ENCODE measurements around the gene SLC29A1.

DNA sequence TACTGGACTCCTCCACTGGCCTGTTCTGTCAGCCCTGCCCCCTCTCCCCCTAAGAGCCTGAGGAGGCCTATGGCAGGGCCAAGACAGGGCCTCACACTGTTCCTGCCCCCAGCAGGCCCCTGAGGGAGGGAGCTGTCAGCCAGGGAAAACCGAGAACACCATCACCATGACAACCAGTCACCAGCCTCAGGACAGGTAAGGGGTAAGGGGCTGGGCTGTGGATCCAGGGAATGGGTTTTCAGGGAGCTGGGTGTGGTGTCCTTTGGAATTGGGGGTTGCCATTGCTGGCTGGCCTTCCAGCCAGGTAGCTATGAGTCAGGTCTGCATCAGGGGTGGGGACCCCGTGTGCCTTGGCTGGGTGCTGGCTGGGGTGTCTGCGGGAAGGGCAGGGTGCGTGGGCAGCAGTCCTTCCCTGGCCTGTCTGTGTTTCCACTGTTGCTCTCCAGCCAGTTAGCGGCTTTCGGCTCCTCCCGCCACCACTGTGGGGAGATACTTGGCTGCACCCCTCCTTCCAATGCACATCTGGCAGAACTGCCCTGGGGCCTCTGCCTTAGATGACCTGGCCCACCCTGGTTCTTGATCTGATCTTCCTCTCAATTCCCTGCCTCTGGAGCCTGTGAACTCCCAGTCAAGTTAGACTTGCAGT is 3.9 kb downstream of the SLC29A1 start:
- TF ChIP-seq, protein P1, sequence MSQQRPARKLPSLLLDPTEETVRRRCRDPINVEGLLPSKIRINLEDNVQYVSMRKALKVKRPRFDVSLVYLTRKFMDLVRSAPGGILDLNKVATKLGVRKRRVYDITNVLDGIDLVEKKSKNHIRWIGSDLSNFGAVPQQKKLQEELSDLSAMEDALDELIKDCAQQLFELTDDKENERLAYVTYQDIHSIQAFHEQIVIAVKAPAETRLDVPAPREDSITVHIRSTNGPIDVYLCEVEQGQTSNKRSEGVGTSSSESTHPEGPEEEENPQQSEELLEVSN (IDR thresholded peaks at IDR 0.05) = no peak
- TF ChIP-seq POLR2A (IDR thresholded peaks at IDR 0.05; ENCODE audit: control extremely low read depth in 1 of 2, low read depth in 2 of 2, low read length in 2 of 2) (no peak), YY1 (IDR thresholded peaks at IDR 0.05; ENCODE audit: low read depth, low read length) (no peak), RAD21 (IDR thresholded peaks at IDR 0.05 in 1 of 2, conservative IDR thresholded peaks at IDR 0.05 in 1 of 2; ENCODE audit: low read depth in 2 of 2, low read length in 2 of 2) (no peak), EZH2 (IDR thresholded peaks at IDR 0.05; ENCODE audit: low read depth, low read length, severe bottlenecking) (no peak), SP2 (IDR thresholded peaks at IDR 0.05; ENCODE audit: low read length) (no peak), SIN3A (conservative IDR thresholded peaks at IDR 0.05 in 1 of 2, IDR thresholded peaks at IDR 0.05 in 1 of 2; ENCODE audit: low read depth in 1 of 2, low read length in 2 of 2) (peak in 1 of 2 experiments; percentile 58; a peak in 1 of 4 replicates), POLR2AphosphoS5 (IDR thresholded peaks at IDR 0.05; ENCODE audit: low read depth, low read length) (no peak)
- TF ChIP-seq, protein P2, sequence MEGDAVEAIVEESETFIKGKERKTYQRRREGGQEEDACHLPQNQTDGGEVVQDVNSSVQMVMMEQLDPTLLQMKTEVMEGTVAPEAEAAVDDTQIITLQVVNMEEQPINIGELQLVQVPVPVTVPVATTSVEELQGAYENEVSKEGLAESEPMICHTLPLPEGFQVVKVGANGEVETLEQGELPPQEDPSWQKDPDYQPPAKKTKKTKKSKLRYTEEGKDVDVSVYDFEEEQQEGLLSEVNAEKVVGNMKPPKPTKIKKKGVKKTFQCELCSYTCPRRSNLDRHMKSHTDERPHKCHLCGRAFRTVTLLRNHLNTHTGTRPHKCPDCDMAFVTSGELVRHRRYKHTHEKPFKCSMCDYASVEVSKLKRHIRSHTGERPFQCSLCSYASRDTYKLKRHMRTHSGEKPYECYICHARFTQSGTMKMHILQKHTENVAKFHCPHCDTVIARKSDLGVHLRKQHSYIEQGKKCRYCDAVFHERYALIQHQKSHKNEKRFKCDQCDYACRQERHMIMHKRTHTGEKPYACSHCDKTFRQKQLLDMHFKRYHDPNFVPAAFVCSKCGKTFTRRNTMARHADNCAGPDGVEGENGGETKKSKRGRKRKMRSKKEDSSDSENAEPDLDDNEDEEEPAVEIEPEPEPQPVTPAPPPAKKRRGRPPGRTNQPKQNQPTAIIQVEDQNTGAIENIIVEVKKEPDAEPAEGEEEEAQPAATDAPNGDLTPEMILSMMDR (IDR thresholded peaks at IDR 0.05; ENCODE audit: control extremely low read depth in 1 of 3, insufficient read depth in 1 of 3, low read depth in 1 of 3, low read length in 3 of 3) = no peak
